HL-60 (cell line): ENCODE results near the gene FAM107B.

Source experiments
- DNase-seq, 2 experiments: peaks; one replicate each; pipeline ENCODE4 v3.0.0-alpha.2; 2010 to 2020; ENCODE audit warnings: low read depth in 1 of 2, low spot score in 1 of 2
- H3K27ac ChIP-seq: fragments of 250-450 bp; sonication (Bioruptor Pico); replicated peaks from 2 replicates; pipeline ENCODE4 v1.5.1; 2020; ENCODE audit warnings: mild to moderate bottlenecking, moderate library complexity
- H3K27me3 ChIP-seq: fragments of 250-450 bp; sonication (Bioruptor Pico); 2 replicates; pipeline ENCODE4 v1.5.1; 2021; ENCODE audit warnings: mild to moderate bottlenecking, moderate library complexity; ENCODE audit not compliant: insufficient read depth, poor library complexity, severe bottlenecking
- H3K4me3 ChIP-seq: replicated peaks from 2 replicates; pipeline ENCODE4 v1.5.1; 2011; ENCODE audit warnings: mild to moderate bottlenecking, control low read depth, low read length; ENCODE audit not compliant: insufficient read depth
- GABPA ChIP-seq: IDR thresholded peaks from 2 replicates; pipeline ENCODE4 v1.6.1; 2012; ENCODE audit warnings: low read depth
- POLR2AphosphoS5 ChIP-seq: IDR thresholded peaks from 2 replicates; pipeline ENCODE4 v1.6.1; 2012; ENCODE audit warnings: low read depth
- REST ChIP-seq: IDR thresholded peaks from 2 replicates; pipeline ENCODE4 v1.6.1; 2012; ENCODE audit warnings: low read depth; ENCODE audit not compliant: insufficient replicate concordance
- SPI1 ChIP-seq: IDR thresholded peaks from 2 replicates; pipeline ENCODE4 v1.6.1; 2012; ENCODE audit warnings: low read depth, mild to moderate bottlenecking, borderline replicate concordance
- TF ChIP-seq, protein P1 (sequence below): IDR thresholded peaks from one replicate; pipeline ENCODE4 v1.5.1; 2011; ENCODE audit warnings: low read length, control low read depth, inconsistent platforms; ENCODE audit not compliant: insufficient read depth

Gene FAM107B

DNA sequence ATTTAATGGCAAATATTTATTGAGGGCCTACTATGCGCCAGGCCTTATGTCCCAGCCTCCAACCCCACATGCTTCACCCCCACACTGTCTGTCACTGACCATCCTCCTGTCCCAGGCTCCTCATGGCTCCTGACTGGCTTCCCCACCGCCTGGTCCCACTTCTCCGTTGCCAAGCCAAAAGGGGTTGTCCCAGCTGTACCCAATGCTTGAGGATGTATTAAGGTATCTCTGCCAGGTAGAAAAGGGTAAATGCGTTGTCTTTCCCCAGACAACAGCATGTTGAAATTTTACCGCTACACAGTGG lies 275.1 kb downstream of the FAM107B start:
- no peaks in the 10 kb centered on the region for H3K27me3 ChIP-seq
- no peak for TF ChIP-seq SPI1
- TF ChIP-seq, protein P1, sequence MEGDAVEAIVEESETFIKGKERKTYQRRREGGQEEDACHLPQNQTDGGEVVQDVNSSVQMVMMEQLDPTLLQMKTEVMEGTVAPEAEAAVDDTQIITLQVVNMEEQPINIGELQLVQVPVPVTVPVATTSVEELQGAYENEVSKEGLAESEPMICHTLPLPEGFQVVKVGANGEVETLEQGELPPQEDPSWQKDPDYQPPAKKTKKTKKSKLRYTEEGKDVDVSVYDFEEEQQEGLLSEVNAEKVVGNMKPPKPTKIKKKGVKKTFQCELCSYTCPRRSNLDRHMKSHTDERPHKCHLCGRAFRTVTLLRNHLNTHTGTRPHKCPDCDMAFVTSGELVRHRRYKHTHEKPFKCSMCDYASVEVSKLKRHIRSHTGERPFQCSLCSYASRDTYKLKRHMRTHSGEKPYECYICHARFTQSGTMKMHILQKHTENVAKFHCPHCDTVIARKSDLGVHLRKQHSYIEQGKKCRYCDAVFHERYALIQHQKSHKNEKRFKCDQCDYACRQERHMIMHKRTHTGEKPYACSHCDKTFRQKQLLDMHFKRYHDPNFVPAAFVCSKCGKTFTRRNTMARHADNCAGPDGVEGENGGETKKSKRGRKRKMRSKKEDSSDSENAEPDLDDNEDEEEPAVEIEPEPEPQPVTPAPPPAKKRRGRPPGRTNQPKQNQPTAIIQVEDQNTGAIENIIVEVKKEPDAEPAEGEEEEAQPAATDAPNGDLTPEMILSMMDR = no peak
- no peak for TF ChIP-seq POLR2AphosphoS5
- no peak for TF ChIP-seq REST
- H3K27ac ChIP-seq = no peak overlapping the region
- DNase-seq = no peak
- no peak overlapping the region for H3K4me3 ChIP-seq

- Histone ChIP-seq H3K27me3 (no peaks in the 10 kb centered on the region), H3K4me3 (no peak overlapping the region), H3K27ac (no peak overlapping the region)
- TF ChIP-seq, protein P1 = no peak
- no peak for TF ChIP-seq REST
- no peak for TF ChIP-seq SPI1
- no peak for TF ChIP-seq GABPA
- TF ChIP-seq POLR2AphosphoS5 = no peak
- no peak for DNase-seq
Measured at GRCh38 chr10:14498326-14498725, 276.4 kb downstream of the FAM107B start.

DNA sequence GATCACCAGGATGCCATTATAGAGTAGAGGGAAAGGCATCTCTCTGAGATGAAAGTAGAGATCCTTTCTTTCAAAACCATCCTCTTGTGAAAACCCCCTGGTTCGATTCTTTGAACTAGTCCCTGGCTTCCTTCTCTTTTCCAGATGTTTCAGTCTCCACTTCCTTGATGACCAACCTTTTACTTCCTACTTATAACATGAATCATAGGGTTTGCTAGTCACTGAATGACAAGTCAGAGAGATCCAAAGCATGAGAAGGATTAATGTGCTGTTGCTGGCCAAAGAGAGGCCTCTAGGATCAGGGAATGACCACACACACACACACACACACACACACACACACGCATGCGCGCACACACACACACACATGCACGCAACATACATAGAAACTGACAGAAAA lies 282.9 kb downstream of the FAM107B start:
- Histone ChIP-seq H3K27ac (no peak overlapping the region), H3K27me3 (no peaks in the 10 kb centered on the region), H3K4me3 (no peak overlapping the region)
- no peak for TF ChIP-seq POLR2AphosphoS5
- TF ChIP-seq REST = no peak
- no peak for TF ChIP-seq SPI1
- TF ChIP-seq GABPA = no peak
- TF ChIP-seq, protein P1 = no peak
- no peak for DNase-seq
